GM18502 (cell line): ENCODE data around the gene OSGEP.
A peak's percentile ranks its signal among the peaks of the same experiment; 100 is the strongest.

ENCODE experiments used
- ATAC-seq: cut with Tn5 transposase; IDR thresholded peaks from one replicate; pipeline ENCODE4 v1.9.1; 2021; ENCODE audit warnings: mild to moderate bottlenecking; ENCODE audit not compliant: unreplicated experiment, poor library complexity

OSGEP gene

DNA sequence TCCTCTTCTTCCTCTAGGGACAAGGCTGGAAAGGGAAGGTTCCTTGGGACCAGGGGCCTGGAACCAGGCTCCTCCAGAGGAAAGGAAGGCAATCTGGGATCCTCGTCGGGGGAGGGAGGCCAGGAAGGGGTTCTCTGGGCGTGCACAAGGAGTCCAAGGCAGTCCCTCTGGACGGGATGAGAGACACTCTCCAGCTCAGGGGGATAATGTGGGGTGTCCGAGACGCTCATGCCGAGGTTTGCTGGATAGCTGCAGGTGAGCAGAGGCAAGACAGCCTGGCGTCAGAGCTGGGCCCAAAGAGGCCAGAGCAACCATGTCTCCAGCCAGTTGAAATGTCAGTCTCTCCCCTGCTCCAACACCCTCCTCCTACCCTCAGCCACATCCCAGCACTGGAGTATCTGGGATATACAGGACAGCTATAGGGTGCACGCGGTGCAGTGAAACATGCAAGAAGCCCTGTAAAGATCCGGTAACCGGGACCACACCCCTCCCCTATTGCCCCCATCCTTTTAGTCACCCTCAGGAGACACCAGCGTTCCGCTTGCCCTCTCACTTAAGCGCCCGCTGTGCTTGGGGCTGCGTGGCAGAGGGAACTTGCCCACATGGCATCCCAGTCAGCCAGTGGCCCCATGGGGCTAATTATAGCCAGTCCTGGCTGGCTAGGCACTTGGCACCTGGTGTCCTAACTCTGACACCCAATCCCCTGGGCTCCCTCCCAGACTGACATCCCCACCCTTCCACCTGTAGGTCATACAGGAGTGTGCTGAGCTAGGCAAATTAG is 18.8 kb downstream of the OSGEP start, which contains the start of gene KLHL33:
Gene KLHL33 (minus strand): TSS at position 585 of the 781 bp plus-strand sequence. CDS start 355 bp downstream, at position 230.
- ATAC-seq = no peak

DNA sequence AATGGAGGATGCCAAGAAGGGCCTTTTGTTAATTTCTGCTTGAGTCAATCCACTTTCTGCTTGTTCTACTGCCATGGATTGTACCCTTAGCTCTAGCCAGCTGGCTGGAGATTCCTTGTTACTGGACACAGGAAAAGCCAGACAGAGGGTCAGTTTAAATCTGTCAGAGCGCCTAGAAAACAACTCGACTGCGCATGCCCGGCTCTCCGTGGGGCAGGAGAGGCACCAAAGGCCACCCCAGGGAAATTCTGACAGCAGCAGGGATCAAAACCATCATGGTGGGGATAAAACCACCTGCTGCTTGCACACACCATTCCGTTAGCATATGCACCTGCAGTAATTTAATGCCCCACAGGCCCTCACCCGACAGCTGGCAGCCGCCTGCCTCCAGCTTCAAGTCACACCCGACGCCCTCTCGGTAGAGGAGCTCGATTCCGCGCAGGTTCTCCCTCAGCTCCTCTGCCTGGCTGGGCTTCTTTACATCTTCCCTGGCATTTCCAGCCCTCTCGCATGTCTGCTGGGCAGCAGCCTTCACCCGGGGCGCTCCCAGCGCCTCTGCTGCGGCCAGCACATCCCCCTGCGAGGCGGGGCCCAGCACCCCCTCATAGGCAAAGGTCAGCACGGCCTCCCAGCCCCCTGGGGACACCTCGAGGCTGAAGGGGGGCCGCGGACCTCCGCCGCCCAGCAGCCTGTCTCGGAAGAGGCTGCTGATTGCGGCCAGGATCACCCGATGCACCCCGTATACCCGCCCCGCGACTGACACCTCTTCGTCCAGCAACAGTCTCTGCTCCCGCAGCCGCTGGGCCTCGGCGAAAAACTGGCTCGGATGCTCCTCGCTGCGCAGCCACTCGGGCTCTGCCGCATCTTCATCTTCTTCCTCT is 19.7 kb downstream of the OSGEP start:
- no peak for ATAC-seq

DNA sequence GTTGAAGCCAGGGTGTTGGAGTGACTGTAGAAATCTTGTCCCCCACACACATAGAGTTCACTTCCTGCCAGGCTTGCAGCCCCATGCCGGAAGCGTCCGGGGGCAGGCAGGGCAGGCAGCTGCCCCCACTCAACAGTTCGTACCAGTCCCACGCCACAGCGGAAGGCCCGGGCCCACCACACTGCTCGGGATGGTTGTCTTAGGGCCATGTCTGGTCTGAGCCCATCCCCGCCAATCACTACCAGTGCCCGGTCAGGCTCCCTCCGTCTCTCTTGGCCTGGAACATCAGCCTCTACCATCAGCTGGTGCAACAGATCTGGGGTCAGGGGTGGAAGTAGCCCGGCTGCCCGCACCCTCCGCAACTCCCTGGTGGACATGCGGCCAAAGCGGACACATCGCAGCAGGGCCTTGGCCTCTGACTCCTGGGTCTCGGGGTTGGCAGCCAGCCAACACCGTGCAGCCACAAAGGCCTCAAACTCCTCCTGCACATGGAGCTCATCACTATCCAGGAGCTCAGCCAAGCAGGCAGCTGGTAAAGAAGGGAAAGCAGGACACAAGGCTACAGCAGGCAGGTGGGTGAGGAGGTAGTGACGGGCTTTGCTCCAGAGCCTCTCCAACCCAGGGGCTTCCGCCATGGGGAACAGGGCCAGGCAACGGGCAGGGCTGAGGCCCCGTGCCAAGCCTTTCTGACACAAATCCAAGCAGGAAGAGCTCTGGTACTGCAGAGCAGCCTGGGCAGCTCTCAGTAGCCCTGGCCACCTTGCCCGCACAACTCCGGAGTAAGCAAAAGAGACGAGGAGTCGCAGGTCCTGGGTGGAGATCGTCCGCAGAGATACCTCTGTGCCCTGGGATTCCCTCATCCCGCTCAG is 24.6 kb downstream of the OSGEP start:
- no peak for ATAC-seq

DNA sequence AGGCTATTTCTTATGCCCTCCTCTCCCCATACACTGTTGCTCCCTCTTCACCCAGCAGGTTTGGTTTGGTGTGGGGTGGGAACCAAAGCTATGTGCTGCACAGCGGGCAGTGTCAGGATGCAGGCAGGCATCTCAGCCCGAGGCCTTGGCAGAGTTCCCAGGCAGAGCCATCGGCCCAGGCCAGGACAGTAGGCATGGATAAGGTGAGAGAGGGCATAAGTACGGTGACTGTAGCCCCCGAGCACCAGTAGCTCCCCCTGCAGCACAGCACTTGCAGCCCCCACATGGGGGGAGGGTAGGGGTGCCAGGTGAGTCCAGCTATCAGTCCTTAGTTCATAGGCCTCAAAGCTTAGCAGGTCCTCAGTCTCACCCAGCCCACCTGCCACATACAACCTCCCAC is 25.8 kb downstream of the OSGEP start:
- no peak for ATAC-seq

DNA sequence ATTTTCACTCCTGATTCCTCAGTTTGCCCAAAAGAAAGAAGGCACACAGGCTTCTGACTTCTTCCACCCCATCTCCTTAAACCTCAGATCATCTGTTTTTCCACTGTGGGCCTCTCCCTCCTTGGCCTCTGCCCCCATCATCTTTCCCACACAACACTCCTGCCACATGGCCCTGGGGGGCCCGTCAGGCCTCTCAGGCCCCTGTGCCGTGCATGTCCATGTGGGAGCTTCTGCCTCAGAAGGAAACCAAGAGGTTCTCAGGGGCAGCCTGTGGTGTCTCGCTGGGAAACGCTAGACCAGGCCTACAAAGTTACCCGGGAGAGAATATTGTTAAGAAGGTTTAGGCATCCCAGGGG is 26.6 kb downstream of the OSGEP start:
- ATAC-seq = peak; percentile 49

DNA sequence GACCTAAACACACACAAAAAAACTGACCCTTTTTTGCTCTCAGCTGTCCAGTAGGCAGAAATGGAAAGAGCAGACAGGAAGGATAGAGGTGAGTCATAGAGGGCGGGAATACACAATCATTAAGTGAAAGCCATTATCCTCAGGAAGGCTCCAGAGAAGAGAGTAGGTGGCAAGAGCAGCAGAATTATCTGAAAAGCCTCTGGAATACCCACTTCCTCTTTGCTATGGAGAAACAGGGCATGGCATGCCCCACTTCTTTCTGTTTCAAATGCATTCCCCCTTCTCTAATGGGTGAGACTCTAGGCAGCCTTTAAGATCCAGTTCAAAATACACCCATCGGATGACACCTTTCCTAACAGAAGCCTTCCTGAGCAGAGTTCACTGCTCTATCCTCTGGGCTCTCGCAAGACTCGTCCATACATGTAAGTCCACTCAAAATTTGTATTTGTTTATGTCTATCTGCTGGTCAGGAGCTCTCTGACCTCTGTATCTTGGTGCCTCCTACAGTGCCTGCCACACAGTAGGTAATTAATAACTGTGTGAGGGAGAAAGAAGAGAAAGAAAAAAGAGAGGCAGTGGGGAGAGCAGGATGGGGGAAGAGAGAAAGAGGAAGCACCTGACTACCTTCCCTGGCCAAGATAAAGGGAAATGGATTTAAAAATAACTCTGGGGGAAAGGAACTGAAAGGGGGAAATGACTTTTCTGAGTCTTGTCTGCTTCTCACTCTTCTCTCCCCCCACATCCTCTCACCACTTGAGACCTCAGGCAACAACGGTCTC is 27.2 kb downstream of the OSGEP start:
- ATAC-seq = peak; percentile 80

DNA sequence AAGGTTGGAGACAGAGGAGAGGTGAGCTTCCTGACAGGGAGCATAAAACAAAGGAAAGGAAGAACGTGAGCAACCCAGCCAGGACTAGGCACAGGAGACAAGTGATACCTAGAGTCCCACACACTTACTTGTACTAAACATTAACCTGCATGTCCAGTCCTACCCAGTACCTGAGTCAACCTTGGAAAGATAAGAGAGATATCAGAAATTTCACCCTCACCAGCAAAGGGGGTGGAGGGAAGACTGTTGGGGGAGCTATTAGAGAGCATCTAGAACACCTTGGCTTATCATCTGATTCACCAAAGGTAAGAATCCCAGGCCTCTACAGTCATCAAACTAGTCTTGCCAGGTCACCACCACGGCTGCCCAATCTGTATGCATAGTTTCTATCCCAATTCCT is 29.8 kb downstream of the OSGEP start:
- no peak for ATAC-seq

DNA sequence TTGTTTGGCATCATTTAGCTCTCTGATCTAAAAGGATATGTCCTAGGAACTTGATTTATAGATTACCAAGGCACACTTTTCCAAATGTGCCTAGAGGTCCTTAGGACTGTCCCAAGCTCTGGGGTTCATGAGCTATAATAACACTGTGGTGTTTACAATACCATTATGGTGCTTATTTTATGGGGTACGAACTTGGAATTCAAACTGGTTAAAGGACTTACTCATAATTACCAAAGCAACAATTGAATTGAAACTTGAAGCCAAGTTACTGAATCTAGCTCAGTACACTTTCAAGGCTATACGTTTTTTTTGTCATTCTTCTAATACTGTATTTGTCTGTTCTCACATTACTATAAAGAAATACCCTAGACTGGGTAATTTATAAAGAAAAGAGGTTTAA is 31.7 kb downstream of the OSGEP start:
- ATAC-seq = no peak

DNA sequence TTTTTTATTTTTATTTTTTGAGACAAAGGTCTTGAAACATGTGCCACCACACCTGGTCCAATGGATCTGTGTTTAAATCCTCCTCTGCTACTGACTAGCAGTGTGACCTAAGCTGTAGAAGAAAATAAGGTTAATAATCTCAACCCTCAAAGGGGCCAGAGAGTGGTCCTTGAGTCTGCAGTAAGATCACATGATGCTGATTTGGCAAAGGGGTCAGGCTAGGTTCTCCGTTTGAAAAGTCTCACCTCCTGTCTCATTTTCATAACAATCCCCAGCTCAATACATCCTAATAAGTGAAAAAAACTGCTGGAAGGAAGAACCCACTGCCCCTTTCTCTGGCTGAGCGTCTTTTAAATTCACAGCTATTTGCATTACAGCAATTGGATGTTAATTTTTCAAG is 33.3 kb downstream of the OSGEP start:
- no peak for ATAC-seq

DNA sequence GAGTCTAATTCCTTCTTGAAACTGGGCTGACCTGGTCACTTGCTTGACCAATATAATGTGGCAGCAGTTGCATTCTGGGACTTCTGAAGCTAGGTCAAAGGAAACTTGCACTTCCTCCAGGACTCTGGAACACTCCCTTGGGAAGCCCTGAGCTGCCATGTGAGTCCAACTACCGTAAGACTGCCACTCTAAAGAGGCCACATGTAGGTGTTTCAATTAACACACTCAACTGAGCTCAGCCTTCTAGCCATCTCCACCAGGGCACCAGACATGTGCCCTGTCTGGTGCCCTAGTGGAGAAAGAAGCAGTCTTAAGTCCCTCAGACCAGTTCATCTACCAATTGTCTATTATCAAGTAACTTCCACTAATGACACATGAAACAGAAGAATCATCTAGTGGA is 35.2 kb downstream of the OSGEP start:
- no peak for ATAC-seq

DNA sequence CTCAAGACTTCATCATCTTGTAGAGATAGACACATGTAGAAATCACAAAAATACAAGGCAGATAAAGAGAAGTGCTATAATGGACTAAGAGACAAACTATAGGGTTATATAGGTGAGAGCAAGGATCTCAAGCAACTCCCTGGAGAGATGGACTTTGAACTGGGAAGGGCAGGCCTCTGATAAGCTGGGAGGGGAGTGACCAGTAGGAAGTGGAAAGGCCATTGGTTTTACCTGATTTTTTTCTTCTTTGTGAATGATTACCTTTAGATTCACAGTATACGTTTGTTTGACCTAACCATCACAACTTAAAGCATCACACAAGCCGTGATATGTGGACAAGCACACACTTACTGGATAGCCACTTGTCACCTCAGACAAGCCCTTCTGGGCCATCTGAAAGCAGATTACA is 36.1 kb downstream of the OSGEP start:
- no peak for ATAC-seq

DNA sequence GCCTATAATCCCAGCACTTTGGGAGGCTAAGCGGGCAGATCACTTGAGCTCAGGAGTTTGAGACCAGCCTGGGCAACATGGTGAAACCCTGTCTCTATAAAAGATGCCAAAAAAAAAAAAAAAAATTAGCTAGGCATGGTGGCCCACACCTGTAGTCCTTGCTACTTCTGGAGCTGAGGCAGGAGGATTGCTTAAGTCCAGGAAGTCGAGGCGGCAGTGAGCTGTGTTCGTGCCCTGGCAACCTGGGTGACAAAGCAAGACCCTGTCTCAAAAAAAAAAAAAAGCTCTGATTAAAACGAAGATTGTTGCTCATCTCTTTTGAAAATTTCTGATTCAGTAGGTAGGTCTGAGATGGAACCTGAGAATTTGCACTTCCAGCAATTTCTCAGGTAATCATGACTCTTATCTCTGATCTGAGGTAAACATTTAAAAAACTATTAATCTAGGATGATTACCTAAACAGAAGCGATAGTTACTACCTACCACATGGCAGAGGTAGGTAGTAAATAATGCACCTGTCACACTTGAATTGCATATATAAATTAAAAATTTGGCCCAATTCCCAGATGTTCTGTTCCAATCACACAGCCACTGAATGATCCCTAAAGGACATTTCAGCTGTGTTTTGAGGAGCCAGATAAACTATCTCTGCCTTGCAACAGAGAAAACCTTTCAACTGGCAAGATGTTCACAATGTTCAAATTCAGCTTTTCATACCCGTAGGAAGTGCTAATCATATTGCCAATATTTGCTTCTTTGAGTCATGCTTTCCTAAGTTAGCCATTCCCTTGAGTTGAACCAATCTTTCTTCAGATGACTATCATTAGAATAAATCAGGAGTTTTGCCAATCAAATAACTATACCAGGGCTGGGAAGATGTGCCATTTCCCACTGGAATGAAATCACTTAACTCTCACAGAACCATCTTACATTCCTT is 37.1 kb downstream of the OSGEP start:
- no peak for ATAC-seq

DNA sequence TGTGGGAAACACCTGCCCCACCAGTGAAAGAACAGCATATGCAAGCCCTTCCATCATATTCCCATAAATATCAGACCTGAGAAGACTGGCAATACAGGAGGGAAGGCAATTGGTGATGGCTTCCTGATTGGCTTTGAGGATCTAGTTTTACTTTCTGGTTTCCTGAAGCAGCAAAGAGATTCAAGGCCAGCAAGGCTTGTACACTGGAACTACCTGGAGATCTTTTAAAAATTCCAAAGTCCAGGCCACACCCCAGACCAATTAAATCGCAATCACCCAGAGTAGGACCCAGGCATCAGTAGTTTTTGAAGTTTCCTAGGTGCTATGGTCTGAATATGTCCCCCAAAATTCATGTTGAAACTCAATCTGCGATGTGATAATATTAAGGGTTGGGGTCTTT is 38.4 kb downstream of the OSGEP start:
- ATAC-seq = no peak

DNA sequence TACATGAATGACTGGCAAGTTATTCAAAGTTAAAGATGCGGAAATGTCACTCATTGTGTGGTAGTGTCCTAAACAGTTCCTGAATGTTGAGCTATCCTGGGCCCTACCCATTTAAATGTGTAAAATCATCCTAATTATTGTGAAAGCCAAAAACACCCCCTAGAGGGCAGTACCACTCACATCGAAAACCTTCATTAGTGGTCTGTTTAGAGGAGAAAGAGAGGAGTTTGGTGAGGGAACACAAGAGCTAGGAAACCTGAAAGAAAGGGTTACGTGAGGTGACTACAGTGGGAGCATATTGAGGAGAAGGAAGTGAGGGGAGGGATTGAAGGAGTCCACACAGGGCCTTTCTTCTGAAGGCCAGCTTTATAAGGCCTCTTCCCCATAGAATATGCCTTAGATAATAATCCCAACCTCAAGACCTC is 38.8 kb downstream of the OSGEP start:
- no peak for ATAC-seq

DNA sequence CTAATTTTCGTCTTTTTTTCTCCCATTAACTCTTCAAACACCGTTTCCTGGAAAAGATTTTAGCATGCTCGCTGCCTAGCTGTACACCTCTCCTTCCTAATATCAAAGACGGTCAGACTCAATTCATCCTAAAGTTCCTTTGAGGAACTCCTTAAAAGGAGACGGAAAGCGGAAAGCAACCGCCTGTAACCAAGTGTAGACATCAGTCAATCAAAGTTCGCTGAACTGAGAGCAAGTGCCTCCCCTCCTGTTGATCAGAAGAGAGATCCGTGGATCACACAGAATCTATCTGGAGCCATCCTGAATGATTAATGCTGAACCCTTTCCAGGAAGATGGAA is 40.9 kb downstream of the OSGEP start:
- ATAC-seq = peak; percentile 40

DNA sequence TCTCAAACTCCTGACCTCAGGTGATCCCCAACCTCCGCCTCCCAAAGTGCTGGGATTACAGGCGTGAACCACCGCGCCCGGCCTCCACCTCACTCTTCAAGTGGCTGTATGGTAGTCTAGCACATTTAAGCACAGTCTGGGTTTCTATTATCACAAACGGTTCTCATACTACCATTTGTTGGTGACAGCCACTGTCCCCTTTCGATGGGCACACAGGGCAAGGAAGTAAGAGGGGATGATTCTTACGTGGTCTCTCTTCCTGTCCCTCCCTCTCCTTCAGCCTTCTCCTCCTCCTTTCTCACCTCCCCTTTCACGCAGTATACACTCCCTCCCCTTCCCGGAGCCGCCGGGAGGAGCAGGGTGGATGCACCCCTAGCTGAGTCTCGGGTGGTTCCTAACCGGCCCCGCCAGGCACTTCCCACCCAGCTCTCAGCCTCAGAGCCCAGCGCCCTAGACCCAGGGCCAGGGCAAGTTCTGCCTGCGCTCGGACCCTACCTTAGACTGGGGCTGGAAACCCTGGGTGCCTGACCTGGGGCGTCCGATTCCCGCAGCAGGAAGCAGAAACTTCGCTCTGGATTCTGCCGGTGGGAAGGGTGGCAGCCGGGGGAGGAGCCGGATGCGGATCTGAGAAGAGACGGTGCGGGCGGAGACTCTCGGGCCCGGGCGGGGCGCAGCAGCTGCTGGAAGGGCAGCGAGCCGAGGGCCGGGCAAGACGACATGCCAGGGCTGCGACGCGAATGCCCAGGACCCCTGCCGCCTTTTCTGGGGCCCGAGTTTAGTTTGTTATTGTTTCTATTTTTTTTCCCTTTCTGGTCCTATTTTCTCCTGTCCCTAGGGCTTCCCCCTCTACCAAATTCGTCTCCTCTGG is 41.5 kb downstream of the OSGEP start, which contains the start of gene TEP1:
Gene TEP1 (minus strand): TSS at position 626 of the 868 bp plus-strand sequence. CDS start 5,062 bp downstream, outside the sequence.
- peak; percentile 78 for ATAC-seq

DNA sequence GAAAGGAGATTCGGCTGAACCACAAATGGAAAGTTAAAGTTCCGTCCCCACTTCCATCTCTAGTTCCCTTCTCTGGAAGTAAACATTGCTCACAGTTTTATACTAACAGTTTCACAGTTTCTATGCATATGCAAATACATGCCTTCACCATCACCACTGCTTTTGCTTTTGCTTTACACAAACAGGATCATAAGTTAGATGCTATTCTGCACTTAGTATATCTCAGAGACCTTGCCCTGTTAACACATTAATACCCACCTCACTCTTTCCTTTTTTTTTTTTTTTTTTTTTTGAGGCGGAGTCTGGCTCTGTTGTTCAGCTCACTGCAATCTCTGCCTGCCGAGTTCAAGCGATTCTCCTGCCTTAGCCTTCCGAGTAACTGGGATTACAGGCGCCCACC is 42.2 kb downstream of the OSGEP start:
- ATAC-seq = peak; percentile 62

DNA sequence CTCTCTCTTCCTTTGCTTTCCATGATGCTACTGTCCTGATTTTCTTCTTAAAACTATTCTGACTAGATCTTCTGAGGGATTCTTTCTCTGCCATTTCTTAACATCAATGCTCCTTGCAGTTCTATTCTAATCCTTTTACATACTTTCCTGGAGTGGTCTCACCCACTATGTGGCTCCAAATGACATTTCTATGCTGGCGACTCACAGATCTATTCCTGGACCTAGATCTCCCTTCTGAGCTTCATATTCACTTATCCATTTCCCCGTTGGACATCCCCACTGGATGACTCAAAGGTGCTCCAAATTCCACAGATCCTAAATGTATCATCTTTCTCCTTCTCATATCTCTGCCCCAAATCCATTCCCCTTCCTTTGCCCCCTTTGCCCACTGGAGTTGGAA is 45.4 kb downstream of the OSGEP start:
- no peak for ATAC-seq
